HEK293T (cell line): Measurements from ENCODE around the gene ATCAY.

Experiments used
- ARNT ChIP-seq: fragments of 450-650 bp; IDR thresholded peaks from 2 replicates; pipeline ENCODE4 v1.6.1; 2017; ENCODE audit warnings: mild to moderate bottlenecking
- BHLHE40 ChIP-seq: fragments of 450-650 bp; IDR thresholded peaks from 2 replicates; pipeline ENCODE4 v1.6.1; 2016; ENCODE audit warnings: mild to moderate bottlenecking, moderate library complexity, borderline replicate concordance
- CTBP1 ChIP-seq: fragments of 450-650 bp; IDR thresholded peaks from 2 replicates; pipeline ENCODE4 v1.6.1; 2016; ENCODE audit warnings: borderline replicate concordance
- ELF4 ChIP-seq: fragments of 450-650 bp; IDR thresholded peaks from 2 replicates; pipeline ENCODE4 v1.6.1; 2017; ENCODE audit warnings: antibody characterized with exemption
- FOXA1 ChIP-seq: fragments of 450-650 bp; IDR thresholded peaks from 2 replicates; pipeline ENCODE4 v1.6.1; 2016; ENCODE audit warnings: mild to moderate bottlenecking
- FOXK2 ChIP-seq: fragments of 450-650 bp; IDR thresholded peaks from 2 replicates; pipeline ENCODE4 v1.6.1; 2016; ENCODE audit warnings: mild to moderate bottlenecking
- FOXM1 ChIP-seq: fragments of 450-650 bp; IDR thresholded peaks from 2 replicates; pipeline ENCODE4 v1.6.1; 2017; ENCODE audit warnings: mild to moderate bottlenecking, borderline replicate concordance
- HDGF ChIP-seq: fragments of 450-650 bp; IDR thresholded peaks from 2 replicates; pipeline ENCODE4 v1.6.1; 2017; ENCODE audit warnings: antibody characterized with exemption, borderline replicate concordance
- NFRKB ChIP-seq: fragments of 450-650 bp; IDR thresholded peaks from 2 replicates; pipeline ENCODE4 v1.6.1; 2016; ENCODE audit warnings: mild to moderate bottlenecking, moderate library complexity
- PKNOX1 ChIP-seq: fragments of 450-650 bp; IDR thresholded peaks from 2 replicates; pipeline ENCODE4 v1.6.1; 2016
- SP1 ChIP-seq: fragments of 450-650 bp; IDR thresholded peaks from 2 replicates; pipeline ENCODE4 v1.6.1; 2017
- SUZ12 ChIP-seq: fragments of 450-650 bp; IDR thresholded peaks from 2 replicates; pipeline ENCODE4 v1.6.1; 2016; ENCODE audit warnings: mild to moderate bottlenecking
- TARDBP ChIP-seq: fragments of 450-650 bp; IDR thresholded peaks from 2 replicates; pipeline ENCODE4 v1.6.1; 2016
- ZNF384 ChIP-seq: fragments of 450-650 bp; IDR thresholded peaks from 2 replicates; pipeline ENCODE4 v1.6.1; 2016

- TF ChIP-seq FOXA1 (no peak), ELF4 (no peak), PKNOX1 (no peak), TARDBP (no peak), FOXM1 (no peak), BHLHE40 (no peak), ZNF384 (no peak), NFRKB (no peak), SUZ12 (no peak), ARNT (no peak), SP1 (no peak), HDGF (no peak), CTBP1 (no peak), FOXK2 (no peak)
These were observed 46.7 kb upstream of the ATCAY start for GRCh38 chr19:3833578-3834348.
